Progenitor cell of endocrine pancreas (in vitro differentiated cells): ENCODE measurements around the gene TXN. TPM values are rescaled to one million over a fixed set of nuclear protein-coding genes. Genes with fewer than 3 reads are reported as not detected.
A peak's percentile ranks its signal among the peaks of the same experiment; 100 is the strongest.
"Not testable (repeated sequence)": the region's sequence is repeated elsewhere in the genome, so short reads cannot be mapped to it uniquely, and the experiment has no call there.

Source experiments
- DNase-seq: peaks from one replicate; pipeline ENCODE4 v3.0.0; 2021; ENCODE audit warnings: low spot score; ENCODE audit not compliant: unreplicated experiment
- H3K27ac Mint-ChIP-seq: 2 replicates; pipeline ENCODE4 v1.8.0; 2021; ENCODE audit warnings: mild to moderate bottlenecking, moderate library complexity, mixed read lengths
- H3K27me3 Mint-ChIP-seq: 2 replicates; pipeline ENCODE4 v1.8.0; 2021; ENCODE audit warnings: mixed read lengths
- H3K36me3 Mint-ChIP-seq: 2 replicates; pipeline ENCODE4 v1.8.0; 2022; ENCODE audit warnings: mixed read lengths; ENCODE audit not compliant: insufficient read depth
- H3K4me1 Mint-ChIP-seq: 2 replicates; pipeline ENCODE4 v1.8.0; 2021; ENCODE audit warnings: low read depth, mixed read lengths
- H3K4me3 Mint-ChIP-seq: 2 replicates; pipeline ENCODE4 v1.8.0; 2021; ENCODE audit warnings: low read depth, mild to moderate bottlenecking, moderate library complexity, mixed read lengths
- H3K9me3 Mint-ChIP-seq: 2 replicates; pipeline ENCODE4 v1.8.0; 2021; ENCODE audit warnings: low read depth, mixed read lengths
- CTCF ChIP-seq: fragments of 200-600 bp; sonication (generic); IDR thresholded peaks from one replicate; pipeline ENCODE4 v1.5.0; 2021; ENCODE audit warnings: antibody characterized with exemption, mild to moderate bottlenecking; ENCODE audit not compliant: unreplicated experiment
- total RNA-seq: library from RNA; stranded (reverse); gene quantifications from 2 replicates; pipeline ENCODE4 v1.2.1, GENCODE V29; 2021

TXN gene
- total RNA-seq, 1 donor from 2014 or later = 130 TPM

- no peaks in the 10 kb centered on the region for H3K36me3 Mint-ChIP-seq
- H3K27me3 Mint-ChIP-seq = peaks cover 12% of the 10 kb centered on the region
- no peak overlapping the region for H3K27ac Mint-ChIP-seq
- H3K9me3 Mint-ChIP-seq = peaks cover under 1% of the 10 kb centered on the region
- TF ChIP-seq CTCF = no peak
- H3K4me3 Mint-ChIP-seq = no peak overlapping the region
- no peak for DNase-seq
- H3K4me1 Mint-ChIP-seq = peaks cover 6% of the 10 kb centered on the region
Measured at GRCh38 chr9:110213413-110214044, 42.8 kb downstream of the TXN start.

DNA sequence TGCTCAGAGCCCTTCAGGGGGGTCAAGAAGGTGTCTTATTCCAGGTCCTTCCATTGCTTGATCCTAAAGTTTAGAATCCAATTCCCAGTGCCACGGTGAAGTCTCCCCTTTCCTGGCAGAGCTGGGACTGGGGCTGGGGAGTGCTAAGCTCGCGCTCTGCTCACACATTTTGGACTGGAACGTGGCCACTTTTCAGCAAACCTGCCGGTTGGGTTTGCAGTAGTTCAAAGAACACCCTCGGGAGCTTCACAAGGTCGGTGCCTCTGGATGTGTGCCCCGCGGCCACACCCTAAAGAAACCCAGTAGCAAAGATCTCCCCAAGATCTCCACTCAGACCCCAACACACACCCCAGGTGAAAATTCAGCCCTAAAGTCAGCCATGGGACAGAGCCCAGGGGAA is 48.3 kb downstream of the TXN start, which contains the start of gene C9orf152:
TSS of gene C9orf152 (minus strand) at position 129 of the 400 bp plus-strand sequence. CDS start 580 bp downstream, outside the sequence.
- H3K36me3 Mint-ChIP-seq = no peaks in the 10 kb centered on the region
- peaks cover 3% of the 10 kb centered on the region for H3K9me3 Mint-ChIP-seq
- no peak for TF ChIP-seq CTCF
- DNase-seq = no peak
- H3K27me3 Mint-ChIP-seq = peaks cover 30% of the 10 kb centered on the region
- H3K27ac Mint-ChIP-seq = no peak within 1 kb of the TSS
- no peak within 1 kb of the TSS for H3K4me3 Mint-ChIP-seq
- H3K4me1 Mint-ChIP-seq = peaks cover 7% of the 10 kb centered on the region

GRCh38 chr9:110207071-110207641 is 49.2 kb downstream of the TXN start:
- no peak overlapping the region for H3K4me3 Mint-ChIP-seq
- no peak for TF ChIP-seq CTCF
- peak; percentile 15 for DNase-seq
- peaks cover 7% of the 10 kb centered on the region for H3K4me1 Mint-ChIP-seq
- no peaks in the 10 kb centered on the region for H3K36me3 Mint-ChIP-seq
- peaks cover 3% of the 10 kb centered on the region for H3K9me3 Mint-ChIP-seq
- no peak overlapping the region for H3K27ac Mint-ChIP-seq
- H3K27me3 Mint-ChIP-seq = peaks cover 29% of the 10 kb centered on the region

- peaks cover 3% of the 10 kb centered on the region for H3K9me3 Mint-ChIP-seq
- H3K4me3 Mint-ChIP-seq = no peak overlapping the region
- H3K27me3 Mint-ChIP-seq = peaks cover 32% of the 10 kb centered on the region
- TF ChIP-seq CTCF = no peak
- H3K36me3 Mint-ChIP-seq = no peaks in the 10 kb centered on the region
- H3K4me1 Mint-ChIP-seq = peaks cover 7% of the 10 kb centered on the region
- no peak for DNase-seq
- H3K27ac Mint-ChIP-seq = no peak overlapping the region
Measured at GRCh38 chr9:110206389-110206788, 49.9 kb downstream of the TXN start.

DNA sequence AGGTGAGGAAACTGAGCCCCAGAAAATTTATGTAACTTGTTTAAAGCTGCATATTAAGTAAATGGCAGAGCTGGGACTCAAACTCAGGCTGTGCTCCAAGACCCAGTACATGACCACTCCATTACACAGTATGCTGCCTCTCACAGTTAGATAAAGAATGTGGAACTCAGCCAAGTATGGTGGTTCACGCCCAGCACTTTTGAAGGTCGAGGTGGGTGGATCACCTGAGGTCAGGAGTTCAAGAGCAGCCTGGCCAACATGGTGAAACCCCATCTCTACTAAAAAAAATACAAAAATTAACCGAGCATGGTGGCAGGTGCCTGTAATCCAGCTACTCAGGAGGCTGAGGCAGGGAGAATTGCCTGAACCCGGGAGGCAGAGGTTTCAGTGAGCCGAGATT is 50.7 kb downstream of the TXN start:
- H3K36me3 Mint-ChIP-seq, H3K9me3 Mint-ChIP-seq, H3K4me1 Mint-ChIP-seq, H3K4me3 Mint-ChIP-seq, H3K27ac Mint-ChIP-seq, DNase-seq: not testable (repeated sequence)
- peaks cover 33% of the 10 kb centered on the region for H3K27me3 Mint-ChIP-seq

DNA sequence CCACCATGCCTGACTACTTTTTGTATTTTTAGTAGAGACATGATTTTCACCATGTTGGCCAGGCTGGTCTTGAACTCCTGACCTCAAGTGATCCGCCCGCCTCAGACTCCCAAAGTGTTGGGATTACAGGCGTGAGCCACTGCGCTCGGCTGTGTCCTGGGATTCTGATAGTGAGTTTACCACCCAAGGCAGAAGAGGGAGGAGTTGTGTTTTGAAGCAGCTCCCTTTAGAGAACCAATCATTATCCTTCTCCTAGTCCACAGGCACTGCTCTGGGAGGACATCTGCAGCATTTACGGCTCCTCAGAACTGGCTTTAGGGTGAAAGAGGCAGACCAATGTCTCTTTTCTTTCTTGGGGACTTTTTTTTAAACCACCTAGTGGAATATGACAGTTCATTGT is 54.1 kb downstream of the TXN start:
- H3K4me1 Mint-ChIP-seq = peaks cover 11% of the 10 kb centered on the region
- peaks cover 26% of the 10 kb centered on the region for H3K27me3 Mint-ChIP-seq
- DNase-seq = no peak
- no peak for TF ChIP-seq CTCF
- H3K36me3 Mint-ChIP-seq = no peaks in the 10 kb centered on the region
- H3K27ac Mint-ChIP-seq = no peak overlapping the region
- H3K9me3 Mint-ChIP-seq = no peaks in the 10 kb centered on the region
- H3K4me3 Mint-ChIP-seq = no peak overlapping the region
